GM18909 (cell line): ENCODE results near the gene BCOR.

Experiments used
- ATAC-seq: cut with Tn5 transposase; IDR thresholded peaks from one replicate; pipeline ENCODE4 v1.9.1; 2021; ENCODE audit warnings: mild to moderate bottlenecking; ENCODE audit not compliant: unreplicated experiment, poor library complexity

Gene BCOR

DNA sequence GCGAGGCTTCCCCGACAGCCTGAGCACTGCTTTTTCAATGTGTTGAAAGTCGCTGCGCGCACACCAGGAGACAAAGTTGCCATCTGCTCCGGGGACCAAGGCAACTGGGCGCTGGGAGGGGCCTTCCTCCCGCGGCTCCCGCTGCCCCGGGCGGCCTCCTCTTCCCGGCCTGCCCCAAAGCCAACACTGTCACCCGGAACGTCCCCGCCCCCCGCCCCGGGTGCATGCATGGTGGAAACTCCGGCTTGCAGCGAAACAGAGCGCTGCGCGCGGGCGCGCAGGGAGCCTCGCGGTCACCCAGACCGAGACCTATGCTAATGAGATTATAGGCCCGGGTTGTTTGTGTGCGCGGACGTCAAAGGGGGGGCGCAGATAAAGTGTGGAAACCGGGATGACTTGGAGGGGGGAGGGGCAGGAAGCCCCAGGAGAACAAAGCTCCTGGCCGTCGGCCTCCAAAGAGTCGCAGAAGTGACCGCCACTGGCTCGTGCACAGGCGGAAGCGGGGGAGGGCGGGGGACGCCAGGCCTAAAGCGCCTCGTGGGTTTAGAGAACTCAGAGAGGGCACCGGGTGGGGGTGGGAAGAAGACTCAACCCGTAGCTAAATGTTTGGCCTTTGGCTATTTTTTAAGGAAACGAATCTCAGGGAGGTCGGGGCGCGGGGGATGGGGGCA is 88.8 kb downstream of the BCOR start:
- no peak for ATAC-seq

- no peak for ATAC-seq
Observed at GRCh38 chrX:40007756-40008705, 89.7 kb downstream of the BCOR start.

GRCh38 chrX:40007131-40007755 is 90.5 kb downstream of the BCOR start:
- no peak for ATAC-seq

DNA sequence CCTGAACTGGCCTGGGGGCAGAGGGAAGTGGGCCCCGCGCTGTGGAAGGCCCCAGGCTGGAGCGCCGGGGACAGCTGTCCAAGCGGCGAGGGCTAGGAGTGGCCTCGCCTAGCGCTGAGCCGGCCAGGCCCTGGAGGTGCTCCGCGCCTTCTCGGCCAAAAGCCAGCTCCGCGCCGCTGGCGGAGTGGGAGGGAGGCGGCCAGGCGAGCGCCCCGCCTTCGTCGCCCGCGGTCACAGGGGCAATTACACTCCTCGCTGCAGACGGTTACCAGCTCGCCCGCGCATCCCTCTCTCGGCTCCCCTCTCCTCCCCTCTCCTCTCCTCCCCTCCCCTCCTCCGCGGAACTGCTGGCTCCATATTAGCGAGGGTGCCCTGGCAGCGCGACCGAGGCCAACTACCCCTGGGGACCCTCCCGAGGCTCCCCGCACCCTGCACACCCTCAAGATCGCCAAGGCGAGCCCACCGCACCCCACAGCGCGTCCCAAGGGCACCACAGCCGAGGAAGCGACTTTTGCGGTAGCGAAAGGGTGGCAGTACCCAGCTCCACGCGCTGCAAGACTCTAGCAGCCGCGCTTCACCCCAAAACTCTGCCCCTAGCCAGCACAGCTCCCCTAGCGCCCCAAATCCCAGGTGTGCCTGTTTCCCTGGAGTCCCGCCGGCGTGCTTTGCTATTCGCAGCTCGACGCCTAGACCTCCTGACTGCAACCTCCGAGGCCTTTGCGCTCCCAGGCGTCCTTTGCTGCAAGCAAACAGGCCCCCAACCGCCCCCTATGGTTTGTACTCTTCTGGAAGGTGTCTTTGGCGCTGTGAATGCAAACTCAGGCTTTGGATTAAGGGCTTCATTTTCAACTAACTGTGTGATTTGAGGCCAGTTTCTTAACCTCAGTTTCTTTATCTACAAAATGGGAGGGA is 91.4 kb downstream of the BCOR start:
- ATAC-seq: no peak

DNA sequence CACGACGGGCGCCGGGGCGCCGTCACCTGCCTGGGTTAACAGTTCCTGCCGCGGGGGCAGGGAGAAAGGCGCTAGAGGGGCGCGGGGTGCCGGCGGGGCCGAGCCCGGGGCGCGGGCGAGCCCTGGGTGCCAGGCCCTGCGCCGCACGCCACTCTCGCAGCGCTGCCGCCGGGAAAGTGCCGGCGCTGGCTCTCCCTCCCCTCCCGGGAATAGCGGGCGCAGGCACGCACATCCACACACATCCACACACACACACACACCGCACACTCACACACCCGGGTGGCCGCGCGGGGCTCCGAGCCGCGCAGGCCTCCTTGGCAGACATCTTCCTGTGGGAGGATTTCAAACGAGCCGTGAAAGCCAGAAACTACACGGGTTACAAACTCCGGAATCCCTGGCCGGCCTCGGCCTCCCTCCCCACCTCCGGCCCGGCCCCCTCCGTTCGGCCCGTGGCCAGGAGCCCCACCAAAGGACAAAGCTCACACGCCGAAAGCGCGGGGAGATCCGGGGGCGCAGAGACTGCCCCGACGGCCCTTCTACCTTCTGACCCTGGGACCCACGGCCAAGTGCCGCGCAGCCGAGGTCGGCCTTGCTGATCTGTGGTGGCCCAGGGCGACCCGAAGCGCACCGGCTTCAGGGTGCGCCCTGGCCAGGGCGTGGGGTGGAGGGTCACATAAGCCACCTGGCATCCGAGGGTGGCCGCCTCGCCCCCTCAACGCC is 92.3 kb downstream of the BCOR start:
- ATAC-seq: no peak

DNA sequence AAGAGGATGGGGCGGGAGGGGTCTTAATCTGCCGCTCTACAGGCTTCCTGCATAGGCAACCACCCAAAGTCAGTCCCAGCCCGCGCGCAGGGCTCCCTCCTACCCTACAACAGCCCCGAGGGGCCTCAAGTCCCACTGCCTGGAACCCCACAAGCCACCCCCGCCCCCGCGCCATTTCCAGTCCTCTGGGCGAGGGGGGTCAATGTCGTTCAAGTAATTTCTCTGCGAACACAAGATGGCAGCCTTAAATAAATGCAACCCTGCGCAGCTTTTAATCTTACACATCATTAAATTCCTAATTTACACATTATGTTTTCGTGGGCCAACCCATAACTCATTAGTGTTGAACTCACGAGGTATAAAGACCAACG is 92.9 kb downstream of the BCOR start:
- no peak for ATAC-seq

DNA sequence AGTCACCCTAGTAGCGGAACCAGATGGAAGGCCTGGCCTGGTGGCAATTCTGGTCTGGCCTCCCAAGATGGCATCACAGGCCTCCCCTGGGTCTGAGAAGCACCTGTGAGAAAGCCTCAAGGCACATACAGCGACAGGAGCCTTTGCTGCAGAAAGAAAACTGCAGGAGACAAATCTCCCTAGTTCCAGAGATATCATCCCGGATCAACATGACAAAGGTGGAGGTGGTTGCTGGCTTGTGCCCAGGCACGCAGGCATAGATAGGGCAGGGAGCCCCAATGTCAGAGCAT is 93.6 kb downstream of the BCOR start:
- ATAC-seq: no peak

DNA sequence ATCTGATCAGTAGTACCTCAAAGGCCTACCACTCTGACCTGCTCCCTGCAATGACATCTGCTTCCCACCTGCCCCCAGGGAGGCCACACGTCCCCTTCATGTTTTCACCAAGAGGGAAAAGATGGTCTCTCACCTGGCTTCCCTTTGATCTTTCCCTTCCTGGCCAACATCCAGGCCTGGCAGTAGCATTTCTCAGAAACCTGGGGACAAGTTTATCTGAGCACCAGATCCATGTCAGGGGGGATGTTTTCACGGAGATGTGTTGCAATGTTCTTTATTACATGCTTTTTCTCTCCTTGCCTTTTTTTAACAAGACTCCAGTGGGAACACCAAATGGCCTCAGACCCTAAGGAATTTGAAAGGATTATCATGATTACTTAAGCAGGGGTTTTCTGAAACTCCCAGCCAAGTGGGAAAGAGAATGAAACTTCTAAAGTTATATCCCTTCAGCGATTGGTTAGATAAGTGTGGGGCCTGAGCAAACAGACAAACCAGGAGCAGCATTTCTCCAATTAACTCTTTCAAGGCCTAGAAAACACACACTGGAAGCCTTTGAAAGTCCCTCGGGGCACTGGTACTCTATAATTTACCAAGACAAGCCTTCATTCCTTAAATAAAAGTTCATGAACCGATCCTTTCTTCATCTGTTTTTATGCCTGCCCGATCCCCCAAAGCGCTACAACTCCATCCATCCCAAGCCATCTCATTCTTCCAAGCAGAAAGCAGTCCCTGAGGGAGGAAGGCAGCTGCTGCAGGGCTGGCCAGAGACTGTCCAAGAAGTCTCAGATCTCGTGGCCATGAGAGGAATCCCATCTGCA is 94.1 kb downstream of the BCOR start:
- no peak for ATAC-seq

DNA sequence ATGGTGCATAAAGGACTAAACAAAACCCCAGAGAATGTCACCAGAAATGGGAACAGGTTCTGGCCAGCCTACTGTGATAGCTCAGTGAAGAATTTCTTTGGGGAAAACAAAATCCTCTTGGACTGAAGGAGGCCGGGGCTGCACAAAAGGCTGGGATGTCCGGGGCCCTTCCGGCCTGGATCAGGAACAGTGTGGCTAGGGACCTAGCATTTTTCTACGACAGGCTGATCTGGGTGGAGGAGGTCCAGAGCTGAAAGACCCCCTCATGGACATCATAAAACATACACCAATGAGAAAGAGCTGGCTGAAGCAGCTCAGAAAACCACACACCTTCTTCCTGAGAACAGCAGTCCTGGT is 94.7 kb downstream of the BCOR start:
- no peak for ATAC-seq
